Measurements from ENCODE around the gene REXO2.

The REXO2 gene

GRCh38 chr11:114412946-114413345, 26.3 kb upstream of the REXO2 start:
- Histone ChIP-seq H3K4me3 (no peak overlapping the region), H3K27ac (no peak overlapping the region), H3K4me1 (no peaks in the 10 kb centered on the region), H3K36me3 (peaks cover 23 to 39% (median 31%) of the 10 kb centered on the region in 3 donors), H3K9me3 (no peaks in the 10 kb centered on the region), H3K27me3 (no peaks in the 10 kb centered on the region)
- intact Hi-C loops (cut with DNase I; ENCODE audit: low total_unique reads): no loop called here
- TF ChIP-seq CTCF (IDR thresholded peaks at IDR 0.05): no peak
- DNase-seq: no peak

- intact Hi-C loops (cut with DNase I; ENCODE audit: low total_unique reads): no loop called here
- Histone ChIP-seq H3K27ac (no peak overlapping the region), H3K27me3 (no peaks in the 10 kb centered on the region), H3K4me1 (no peaks in the 10 kb centered on the region), H3K36me3 (peaks cover 15 to 30% (median 23%) of the 10 kb centered on the region in 3 donors), H3K9me3 (no peaks in the 10 kb centered on the region), H3K4me3 (no peak overlapping the region)
- TF ChIP-seq CTCF (IDR thresholded peaks at IDR 0.05): no peak
- DNase-seq: no peak
Measured at GRCh38 chr11:114413958-114414357, 25.3 kb upstream of the REXO2 start.

- Histone ChIP-seq H3K36me3 (peaks cover 0 to 11% (median 5%) of the 10 kb centered on the region in 3 donors), H3K27ac (no peak overlapping the region), H3K4me3 (no peak overlapping the region), H3K4me1 (no peaks in the 10 kb centered on the region), H3K9me3 (no peaks in the 10 kb centered on the region), H3K27me3 (no peaks in the 10 kb centered on the region)
- intact Hi-C loops (cut with DNase I; ENCODE audit: low total_unique reads): no loop called here
- no peak for TF ChIP-seq CTCF (IDR thresholded peaks at IDR 0.05)
- DNase-seq: no peak
Measured at GRCh38 chr11:114416441-114416961, 22.8 kb upstream of the REXO2 start.

GRCh38 chr11:114426280-114426679, 13.0 kb upstream of the REXO2 start:
- intact Hi-C loops (cut with DNase I; ENCODE audit: low total_unique reads): no loop called here
- Histone ChIP-seq H3K27ac (no peak overlapping the region), H3K4me1 (no peaks in the 10 kb centered on the region), H3K36me3 (peaks cover 0 to 10% (median 0%) of the 10 kb centered on the region in 3 donors), H3K9me3 (no peaks in the 10 kb centered on the region), H3K27me3 (no peaks in the 10 kb centered on the region), H3K4me3 (no peak overlapping the region)
- no peak for DNase-seq
- TF ChIP-seq CTCF (IDR thresholded peaks at IDR 0.05): no peak

GRCh38 chr11:114430290-114430689, 9.0 kb upstream of the REXO2 start:
- TF ChIP-seq CTCF (IDR thresholded peaks at IDR 0.05): no peak
- H3K27me3 ChIP-seq: no peaks in the 10 kb centered on the region
- H3K27ac ChIP-seq: no peak overlapping the region
- DNase-seq: no peak
- H3K4me3 ChIP-seq: no peak overlapping the region
- H3K4me1 ChIP-seq: no peaks in the 10 kb centered on the region
- intact Hi-C loops (cut with DNase I; ENCODE audit: low total_unique reads): no loop called here
- peaks cover 0 to 6% (median 0%) of the 10 kb centered on the region in 3 donors for H3K36me3 ChIP-seq
- H3K9me3 ChIP-seq: no peaks in the 10 kb centered on the region

GRCh38 chr11:114432893-114433292, 6.4 kb upstream of the REXO2 start:
- intact Hi-C loops (cut with DNase I; ENCODE audit: low total_unique reads): no loop called here
- Histone ChIP-seq H3K27me3 (no peaks in the 10 kb centered on the region), H3K36me3 (no peaks in the 10 kb centered on the region), H3K4me3 (no peak overlapping the region), H3K27ac (no peak overlapping the region), H3K9me3 (no peaks in the 10 kb centered on the region), H3K4me1 (no peaks in the 10 kb centered on the region)
- DNase-seq: no peak
- no peak for TF ChIP-seq CTCF (IDR thresholded peaks at IDR 0.05)

Measured in tibial artery (tissue), 4 donors.